BE2C (cell line): ENCODE data around the gene BIRC5.

Experiments used
- DNase-seq: peaks from one replicate; pipeline ENCODE4 v3.0.0-alpha.2; 2020
- H3K27me3 ChIP-seq: fragments of 250-450 bp; sonication (Bioruptor Pico); 2 replicates; pipeline ENCODE4 v1.5.1; 2020; ENCODE audit warnings: mild to moderate bottlenecking
- H3K36me3 ChIP-seq: fragments of 250-450 bp; sonication (Bioruptor Pico); 2 replicates; pipeline ENCODE4 v1.5.1; 2020; ENCODE audit warnings: mild to moderate bottlenecking
- H3K4me1 ChIP-seq: fragments of 250-450 bp; sonication (Bioruptor Pico); 2 replicates; pipeline ENCODE4 v1.5.1; 2020
- H3K4me3 ChIP-seq: 2 replicates; pipeline ENCODE4 v1.5.1; 2011; ENCODE audit warnings: low read depth, low read length
- H3K9me3 ChIP-seq: fragments of 250-450 bp; sonication (Bioruptor Pico); 2 replicates; pipeline ENCODE4 v1.5.1; 2020
- CTCF ChIP-seq: IDR thresholded peaks from 2 replicates; pipeline ENCODE4 v1.5.1; 2012; ENCODE audit warnings: mild to moderate bottlenecking, low read depth, low read length

BIRC5 gene

GRCh38 chr17:78248051-78248914, 34.2 kb downstream of the BIRC5 start:
- Histone ChIP-seq H3K27me3 (no peaks in the 10 kb centered on the region), H3K4me1 (peaks cover 6% of the 10 kb centered on the region), H3K36me3 (no peaks in the 10 kb centered on the region), H3K9me3 (no peaks in the 10 kb centered on the region), H3K4me3 (no peak overlapping the region)
- peak; percentile 3 for DNase-seq
- TF ChIP-seq CTCF: no peak

DNA sequence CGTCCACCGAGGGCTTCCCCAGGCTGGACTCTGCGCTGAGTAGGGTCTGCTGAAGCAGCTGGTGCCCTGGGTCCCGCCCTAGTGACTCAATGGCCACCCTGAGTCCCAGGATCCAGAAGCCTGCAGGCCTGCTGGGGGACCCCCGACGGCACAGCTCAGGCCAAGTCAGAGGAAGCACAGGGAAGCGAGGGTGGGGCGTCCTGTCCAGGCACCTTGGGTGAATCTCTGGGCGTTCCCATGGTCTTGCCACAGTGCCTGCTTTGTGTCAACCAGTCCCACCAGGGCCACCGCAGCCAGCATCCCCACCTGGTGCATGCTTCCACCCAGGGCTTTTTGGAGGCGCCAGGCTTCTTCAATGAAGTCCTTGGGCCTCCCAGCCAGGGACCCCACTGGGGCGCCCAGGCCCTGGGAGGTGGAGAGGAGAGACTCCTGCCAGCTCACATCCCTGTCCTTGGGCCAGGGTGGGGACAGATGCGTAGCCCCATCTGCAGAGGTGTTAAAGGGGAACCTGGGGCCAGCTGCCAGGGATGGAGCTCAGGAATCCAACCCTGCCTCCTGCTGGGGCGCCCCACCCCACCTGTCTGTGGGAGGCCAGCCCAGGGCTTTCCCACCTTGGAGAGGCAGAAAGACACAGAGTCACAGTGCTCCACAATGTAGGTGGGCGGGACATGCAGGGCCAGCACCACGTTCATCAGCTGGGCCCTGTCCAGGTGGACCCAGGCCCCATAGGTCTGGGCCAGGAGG, 35.2 kb downstream of the BIRC5 start:
- no peak overlapping the region for H3K4me3 ChIP-seq
- peak; percentile 13 for DNase-seq
- H3K4me1 ChIP-seq: peaks cover 6% of the 10 kb centered on the region
- no peaks in the 10 kb centered on the region for H3K27me3 ChIP-seq
- TF ChIP-seq CTCF: no peak
- no peaks in the 10 kb centered on the region for H3K9me3 ChIP-seq
- H3K36me3 ChIP-seq: no peaks in the 10 kb centered on the region

DNA sequence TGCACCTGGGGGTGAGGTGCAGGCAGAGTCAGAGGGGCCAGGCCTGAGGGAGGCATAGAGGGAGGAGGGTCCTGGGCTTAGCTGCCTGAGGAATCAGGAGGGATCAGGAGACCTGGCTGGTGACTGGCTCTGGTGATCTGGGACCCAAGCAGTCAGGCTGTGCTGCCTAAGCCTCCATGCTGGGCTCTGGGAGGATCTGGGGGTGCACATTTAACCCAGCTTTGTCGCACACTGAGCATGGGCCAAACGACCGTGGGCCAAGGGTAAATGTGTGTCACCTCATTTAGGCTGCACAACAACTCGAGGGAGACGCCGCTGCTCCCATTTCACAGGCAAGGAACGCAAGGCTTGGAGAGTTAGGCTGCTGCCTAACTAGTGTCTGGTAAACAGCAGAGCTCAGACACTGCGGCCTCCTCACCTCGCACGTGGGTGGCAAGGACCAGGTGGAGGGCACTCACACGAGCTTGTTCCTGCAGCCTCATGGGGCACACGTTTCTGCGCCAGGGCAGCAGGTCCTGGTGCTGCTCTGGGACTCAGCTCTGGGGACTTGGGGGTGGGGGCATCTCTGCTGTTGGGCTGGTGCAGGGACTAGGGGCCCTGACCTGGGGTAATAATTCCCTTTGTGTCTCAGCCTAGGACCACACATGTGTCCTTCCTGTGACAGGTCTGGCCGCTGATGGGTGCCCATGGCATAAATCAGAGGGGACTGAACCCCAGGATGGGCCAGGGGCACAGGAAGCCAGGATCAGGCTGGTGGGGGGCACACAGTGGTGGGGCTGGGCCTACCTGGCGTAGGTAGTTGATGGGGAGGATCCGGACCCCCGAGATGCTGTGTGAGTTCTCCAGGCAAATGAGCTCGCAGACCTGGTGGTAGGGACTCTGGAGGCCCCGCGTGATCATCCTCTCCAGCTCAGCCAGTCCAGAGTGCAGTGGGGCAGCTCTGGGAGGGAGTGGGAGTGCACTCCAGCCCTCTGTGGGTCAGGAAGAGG, 36.1 kb downstream of the BIRC5 start:
- Histone ChIP-seq H3K27me3 (no peaks in the 10 kb centered on the region), H3K4me1 (peaks cover 6% of the 10 kb centered on the region), H3K4me3 (no peak overlapping the region), H3K9me3 (no peaks in the 10 kb centered on the region), H3K36me3 (no peaks in the 10 kb centered on the region)
- no peak for DNase-seq
- no peak for TF ChIP-seq CTCF

DNA sequence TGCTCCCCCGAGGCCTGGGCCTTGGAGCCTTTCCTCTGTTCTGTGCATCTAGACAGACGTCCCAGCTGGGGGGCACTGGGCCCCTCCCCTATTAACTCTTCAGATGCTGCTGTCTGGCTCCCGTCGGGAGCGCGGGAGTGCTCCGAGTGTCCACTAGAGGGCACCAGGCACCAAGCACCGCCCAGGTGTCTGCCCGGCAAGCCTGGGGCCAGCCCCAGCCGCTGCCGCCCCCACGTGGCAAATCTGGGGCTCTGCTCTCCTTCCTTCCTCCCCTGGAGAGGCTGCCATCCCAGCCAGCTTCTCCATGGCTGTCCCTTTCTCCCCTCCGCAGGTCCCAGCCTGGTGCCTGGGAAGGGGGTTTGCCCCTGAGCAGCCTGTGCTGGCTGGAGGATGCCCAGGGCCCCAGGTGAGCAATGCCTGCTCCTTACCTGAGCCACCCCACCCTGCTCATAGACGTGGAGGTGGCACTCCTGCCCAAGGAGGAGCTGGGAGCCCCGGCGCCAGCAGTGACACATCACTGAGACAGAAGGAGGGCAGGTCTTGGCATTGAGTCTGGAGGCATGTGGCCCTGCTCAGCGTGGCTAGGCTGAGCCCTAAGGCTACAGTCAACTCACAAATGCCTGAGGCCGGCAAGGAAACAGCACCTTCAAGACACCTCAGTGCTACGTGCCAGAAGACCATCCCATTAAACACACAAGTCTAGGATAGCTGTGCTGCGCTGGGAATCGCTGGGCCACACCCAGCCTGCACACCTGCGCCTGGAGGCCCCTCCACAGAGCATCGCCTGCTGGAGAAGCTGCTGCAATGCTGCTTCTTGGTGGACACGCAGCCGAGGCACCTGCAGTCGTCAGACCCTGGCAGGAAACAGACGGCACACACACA, 37.1 kb downstream of the BIRC5 start:
- no peak overlapping the region for H3K4me3 ChIP-seq
- TF ChIP-seq CTCF: peak; percentile 99

DNA sequence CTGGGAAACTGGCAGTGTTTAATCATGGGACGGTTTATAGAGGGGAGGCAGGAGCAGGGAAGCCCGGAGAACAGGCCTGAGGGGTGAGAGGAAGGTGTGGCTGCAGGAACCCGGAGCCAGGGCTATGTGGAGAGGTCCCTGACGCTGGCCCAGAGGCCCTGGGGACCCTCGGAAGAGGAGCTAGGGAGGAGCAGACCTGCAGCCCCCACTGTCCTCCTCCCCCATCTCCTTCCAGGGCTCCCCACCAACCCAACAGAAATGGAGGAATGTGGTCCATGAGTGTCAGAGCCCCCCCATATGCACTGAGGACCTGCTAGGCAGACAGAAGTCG, 37.7 kb downstream of the BIRC5 start:
- Histone ChIP-seq H3K4me1 (peaks cover 22% of the 10 kb centered on the region), H3K36me3 (no peaks in the 10 kb centered on the region), H3K27me3 (no peaks in the 10 kb centered on the region), H3K9me3 (no peaks in the 10 kb centered on the region), H3K4me3 (no peak overlapping the region)
- no peak for DNase-seq
- TF ChIP-seq CTCF: no peak

More for the DNA sequence above, 37.1 kb downstream of the BIRC5 start:
- no peaks in the 10 kb centered on the region for H3K36me3 ChIP-seq
- peak; percentile 92 for DNase-seq
- H3K4me1 ChIP-seq: peaks cover 16% of the 10 kb centered on the region
- no peaks in the 10 kb centered on the region for H3K9me3 ChIP-seq
- H3K27me3 ChIP-seq: no peaks in the 10 kb centered on the region
